ENCODE measurements around the gene SETD5. TPM values are rescaled to one million over a fixed set of nuclear protein-coding genes. Genes with fewer than 3 reads are reported as not detected.

SETD5 gene
- total RNA-seq, 1 experiment from 2014 or later = 18.4 TPM

DNA sequence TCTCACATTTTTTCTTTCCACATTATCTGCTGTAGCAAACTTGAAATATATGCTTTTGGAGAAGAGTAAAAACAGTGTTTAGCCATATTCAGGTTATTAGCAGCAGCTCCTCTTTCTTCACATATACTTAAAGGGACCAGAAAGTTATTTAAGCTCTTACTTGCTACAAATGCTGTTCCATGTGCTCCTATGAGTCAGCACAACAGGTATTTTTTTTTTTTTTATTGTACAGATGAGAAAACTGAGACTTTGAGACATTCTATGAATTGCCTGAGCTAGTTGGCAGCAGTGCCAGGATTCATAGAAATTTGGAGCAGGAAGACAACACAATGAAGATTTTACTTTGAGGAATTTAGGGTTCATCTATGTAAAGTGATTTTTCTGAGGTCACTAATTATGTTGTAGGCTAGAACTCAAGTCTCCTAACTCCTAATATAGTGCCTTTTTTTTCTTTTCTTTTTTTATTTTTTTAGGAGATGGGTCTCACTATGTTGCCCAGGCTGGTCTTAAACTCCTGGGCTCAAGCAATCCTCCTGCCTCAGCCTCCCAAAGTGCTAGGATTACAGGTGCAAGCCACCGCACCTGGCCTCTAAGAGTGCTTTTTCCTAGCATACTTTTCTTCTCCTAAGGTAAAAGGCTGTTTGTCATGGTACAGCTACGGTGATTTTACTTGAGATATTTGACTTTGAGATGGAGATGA lies 23.6 kb downstream of the SETD5 start:
- Histone ChIP-seq H3K4me3 (no peak overlapping the region), H3K36me3 (peaks cover 24% of the 10 kb centered on the region), H3K9me3 (no peaks in the 10 kb centered on the region), H3K27me3 (no peaks in the 10 kb centered on the region)
- DNase-seq = no peak

DNA sequence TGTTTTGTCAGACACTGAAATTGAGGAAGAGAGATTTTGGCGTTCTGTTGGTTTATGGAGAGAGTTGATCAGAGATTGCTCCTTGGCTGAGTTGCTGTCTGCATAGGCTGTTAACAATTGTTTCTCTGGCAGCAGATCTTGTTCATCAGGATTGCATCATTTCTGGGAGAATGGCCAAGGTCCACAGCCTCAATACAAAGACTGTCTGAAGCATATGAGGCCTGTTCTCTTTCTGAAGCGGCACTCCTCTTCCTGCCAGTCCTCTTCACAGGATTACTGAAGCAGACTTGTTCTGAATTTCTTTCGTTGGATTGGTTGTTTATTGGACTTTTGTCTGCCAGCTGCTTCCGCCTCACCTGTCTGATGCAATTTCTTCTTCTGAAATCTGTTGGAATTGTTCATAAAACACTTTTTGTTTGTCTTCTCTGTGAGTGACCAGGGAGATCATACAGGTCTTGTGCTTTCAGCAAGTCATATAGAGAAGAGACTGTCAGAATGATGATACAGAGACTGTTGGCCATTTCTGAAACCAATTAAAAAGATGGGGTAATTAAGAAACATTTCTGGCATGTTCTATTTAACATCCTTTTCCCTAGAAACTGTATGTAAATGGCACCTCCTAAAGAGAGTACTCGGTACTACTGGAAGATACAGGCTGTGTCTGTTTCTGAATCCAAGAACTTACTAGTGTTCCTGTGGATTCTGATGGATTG lies 25.5 kb downstream of the SETD5 start:
- H3K36me3 ChIP-seq = peaks cover 38% of the 10 kb centered on the region
- no peak overlapping the region for H3K4me3 ChIP-seq
- no peaks in the 10 kb centered on the region for H3K9me3 ChIP-seq
- peak; percentile 80 for DNase-seq
- H3K27me3 ChIP-seq = no peaks in the 10 kb centered on the region

- H3K36me3 ChIP-seq = peaks cover 78% of the 10 kb centered on the region
Observed at GRCh38 chr3:9428411-9428810, 31.0 kb downstream of the SETD5 start.

DNA sequence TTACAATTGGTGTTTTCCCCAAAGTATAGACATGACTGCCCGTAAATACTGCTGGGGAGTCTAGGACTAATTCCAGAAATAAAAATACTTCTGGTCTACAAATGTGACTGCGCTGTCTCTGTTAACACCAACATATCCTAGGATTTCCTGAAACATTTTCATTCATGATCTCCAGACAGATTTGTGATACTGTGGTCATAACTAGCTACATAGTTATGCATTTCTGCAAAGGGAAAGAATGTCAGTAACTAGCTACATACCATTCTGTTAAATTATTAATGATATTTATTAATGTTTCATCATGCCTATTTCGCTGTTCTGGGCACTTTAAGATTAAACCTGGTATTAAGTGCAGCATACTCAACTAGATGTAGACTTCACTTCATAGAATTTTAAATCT lies 33.3 kb downstream of the SETD5 start:
- Histone ChIP-seq H3K4me3 (no peak overlapping the region), H3K36me3 (peaks cover 90% of the 10 kb centered on the region), H3K27me3 (no peaks in the 10 kb centered on the region), H3K9me3 (no peaks in the 10 kb centered on the region)
- DNase-seq = no peak

More at GRCh38 chr3:9428411-9428810, 31.0 kb downstream of the SETD5 start:
- DNase-seq = no peak
- Histone ChIP-seq H3K27me3 (no peaks in the 10 kb centered on the region), H3K4me3 (no peak overlapping the region), H3K9me3 (no peaks in the 10 kb centered on the region)

DNA sequence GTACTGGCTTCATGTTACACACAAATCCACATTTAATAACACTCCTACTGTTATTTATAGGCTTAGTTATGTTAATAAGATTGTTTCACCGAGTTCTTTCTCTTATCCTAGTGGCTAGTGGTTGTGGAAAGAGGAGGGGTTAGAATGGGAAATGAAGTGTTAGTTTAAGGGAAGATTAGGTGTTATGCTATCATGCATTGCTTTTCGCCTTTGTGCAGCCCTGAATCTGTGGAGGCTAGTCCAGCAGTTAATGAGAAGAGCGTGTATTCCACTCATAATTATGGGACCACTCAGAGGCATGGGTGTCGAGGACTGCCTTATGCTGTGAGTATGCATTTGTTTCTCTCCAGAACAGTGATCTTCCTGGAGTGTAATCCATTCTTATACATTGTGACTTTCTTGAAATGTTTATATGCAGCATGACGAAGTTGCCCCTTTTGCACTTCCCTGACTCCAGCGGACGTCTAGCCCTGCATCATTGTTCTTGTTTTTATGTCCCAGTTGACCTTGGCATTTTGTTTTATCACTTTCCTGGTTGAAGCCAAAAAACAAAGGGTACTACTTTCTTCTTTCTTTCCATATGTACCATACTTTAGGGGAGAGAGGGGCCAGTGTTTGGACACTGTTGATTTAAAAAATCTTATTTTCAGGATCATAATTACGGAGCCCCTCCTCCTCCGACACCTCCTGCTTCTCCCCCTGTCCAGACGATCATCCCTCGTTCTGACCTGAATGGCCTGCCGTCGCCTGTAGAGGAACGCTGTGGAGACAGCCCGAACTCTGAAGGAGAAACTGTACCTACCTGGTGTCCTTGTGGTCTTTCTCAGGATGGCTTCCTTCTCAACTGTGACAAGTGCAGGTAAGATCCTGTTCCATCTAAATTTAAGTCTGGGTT lies 36.5 kb downstream of the SETD5 start:
- DNase-seq = no peak
- Histone ChIP-seq H3K36me3 (peaks cover 81% of the 10 kb centered on the region), H3K9me3 (no peaks in the 10 kb centered on the region), H3K27me3 (no peaks in the 10 kb centered on the region), H3K4me3 (no peak overlapping the region)

DNA sequence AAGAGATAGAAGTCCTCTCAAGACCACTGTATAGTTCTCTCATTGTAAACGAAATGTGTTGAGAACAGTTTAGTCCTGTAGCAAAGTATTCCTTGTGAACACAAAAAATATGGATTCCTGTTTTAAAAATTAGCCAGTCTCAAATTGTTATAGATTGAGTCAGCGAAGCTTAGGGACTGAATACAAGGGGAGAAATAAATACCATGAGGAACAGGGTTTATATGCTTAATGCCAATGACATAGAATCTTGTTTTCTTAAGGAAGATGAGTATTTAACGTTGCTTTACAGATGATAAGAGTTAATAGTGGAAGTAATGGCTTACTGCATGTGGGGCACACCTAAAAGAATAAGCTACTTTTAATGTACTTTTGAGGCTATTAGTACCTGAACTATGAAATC lies 37.9 kb downstream of the SETD5 start:
- no peaks in the 10 kb centered on the region for H3K9me3 ChIP-seq
- DNase-seq = no peak
- peaks cover 79% of the 10 kb centered on the region for H3K36me3 ChIP-seq
- H3K4me3 ChIP-seq = no peak overlapping the region
- no peaks in the 10 kb centered on the region for H3K27me3 ChIP-seq

- no peaks in the 10 kb centered on the region for H3K27me3 ChIP-seq
- H3K4me3 ChIP-seq = no peak overlapping the region
- no peak for DNase-seq
- peaks cover 78% of the 10 kb centered on the region for H3K36me3 ChIP-seq
- no peaks in the 10 kb centered on the region for H3K9me3 ChIP-seq
Observed at GRCh38 chr3:9439331-9439730, 41.9 kb downstream of the SETD5 start.

DNA sequence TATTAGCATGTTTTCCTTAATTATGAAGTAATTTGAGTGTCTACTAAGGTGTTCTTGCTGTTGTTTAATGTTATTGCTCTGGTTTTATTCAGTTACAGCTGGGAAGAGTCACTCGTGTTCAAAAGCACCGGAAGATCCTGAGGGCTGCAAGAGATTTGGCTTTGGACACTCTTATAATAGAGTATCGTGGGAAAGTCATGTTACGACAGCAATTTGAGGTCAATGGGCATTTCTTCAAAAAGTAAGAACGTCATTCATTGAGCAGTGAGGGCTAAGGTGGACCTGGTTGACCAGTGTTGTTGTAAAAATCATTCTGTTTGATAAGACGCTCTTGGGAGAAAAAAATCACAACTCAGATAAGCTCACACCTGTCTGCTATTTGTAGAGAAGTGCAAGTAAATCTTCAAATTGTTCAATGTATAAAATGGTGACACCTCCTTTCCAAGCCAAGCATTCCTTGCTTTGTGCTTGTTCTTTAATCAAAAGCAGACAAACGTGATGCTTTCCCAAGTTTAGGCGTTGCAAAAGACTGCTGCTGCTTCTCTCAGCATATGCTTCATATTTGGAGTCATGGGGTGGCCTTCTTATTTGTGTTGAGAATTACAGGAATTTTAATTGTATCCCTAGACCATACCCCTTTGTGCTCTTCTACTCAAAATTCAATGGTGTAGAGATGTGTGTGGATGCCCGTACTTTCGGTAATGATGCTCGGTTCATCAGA lies 44.2 kb downstream of the SETD5 start:
- Histone ChIP-seq H3K4me3 (no peak overlapping the region), H3K9me3 (no peaks in the 10 kb centered on the region), H3K27me3 (no peaks in the 10 kb centered on the region), H3K36me3 (peaks cover 62% of the 10 kb centered on the region)
- DNase-seq = no peak

DNA sequence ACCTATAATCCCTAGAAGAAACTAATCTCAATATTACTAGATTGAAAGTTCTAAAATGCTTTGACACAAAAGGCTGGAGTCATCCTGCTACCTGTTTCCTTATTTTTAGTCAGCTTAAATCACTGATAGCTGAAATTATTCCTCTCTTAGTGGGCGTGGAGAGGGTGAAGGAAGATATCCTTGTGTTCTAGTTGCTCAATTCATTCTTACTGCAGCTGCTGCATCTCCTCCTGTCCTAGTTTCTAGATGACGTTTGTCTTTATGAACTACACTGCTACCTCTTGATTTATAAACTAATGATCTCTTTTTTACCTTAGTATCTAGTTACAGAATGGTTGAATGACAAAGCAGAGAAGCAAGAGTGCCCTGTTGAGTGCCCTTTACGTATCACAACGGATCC lies 50.7 kb downstream of the SETD5 start:
- no peak for DNase-seq
- no peaks in the 10 kb centered on the region for H3K9me3 ChIP-seq
- no peaks in the 10 kb centered on the region for H3K27me3 ChIP-seq
- H3K36me3 ChIP-seq = peaks cover 74% of the 10 kb centered on the region
- no peak overlapping the region for H3K4me3 ChIP-seq

DNA sequence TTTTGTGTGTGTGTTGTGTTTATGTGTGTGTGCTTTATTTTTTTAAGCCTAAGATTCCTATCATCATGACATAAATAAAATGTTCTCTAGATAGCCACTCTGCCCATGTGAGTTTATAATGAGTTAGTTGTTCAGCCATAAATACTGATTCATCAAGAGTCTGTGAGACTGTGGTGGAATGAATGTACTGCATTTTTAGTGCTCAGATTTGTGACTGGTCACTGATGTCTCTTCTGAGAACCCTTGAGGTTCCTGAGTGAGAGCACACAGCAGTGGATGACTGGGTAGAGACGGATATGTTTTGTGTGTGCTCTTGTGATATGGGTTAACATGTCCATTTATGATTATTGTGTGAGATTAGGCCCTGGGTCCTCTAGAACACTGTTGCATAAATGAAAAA lies 51.2 kb downstream of the SETD5 start:
- no peak for DNase-seq

GRCh38 chr3:9450126-9450525 lies 52.7 kb downstream of the SETD5 start:
- Histone ChIP-seq H3K36me3 (peaks cover 75% of the 10 kb centered on the region), H3K9me3 (no peaks in the 10 kb centered on the region), H3K27me3 (no peaks in the 10 kb centered on the region), H3K4me3 (no peak overlapping the region)
- no peak for DNase-seq

More for the DNA sequence above, 51.2 kb downstream of the SETD5 start:
- Histone ChIP-seq H3K27me3 (no peaks in the 10 kb centered on the region), H3K4me3 (no peak overlapping the region), H3K9me3 (no peaks in the 10 kb centered on the region), H3K36me3 (peaks cover 74% of the 10 kb centered on the region)

DNA sequence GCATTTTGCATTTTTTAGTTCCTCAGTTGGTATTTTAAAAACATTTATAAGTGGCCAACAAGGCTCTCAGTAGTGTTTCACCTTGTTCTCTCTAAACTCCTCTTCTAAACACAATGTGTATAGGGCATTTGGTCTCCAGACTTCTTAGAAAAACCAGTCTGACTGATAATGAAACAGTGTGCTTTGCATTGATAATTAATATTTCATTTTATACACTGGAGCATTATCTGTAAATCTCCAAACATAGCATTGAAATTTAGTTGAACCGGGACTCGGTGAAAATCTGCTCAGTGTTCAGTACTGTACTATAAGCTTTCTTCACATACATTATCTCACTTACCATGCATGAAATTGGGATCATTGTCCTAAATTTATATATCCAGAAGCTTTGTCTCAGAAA lies 53.6 kb downstream of the SETD5 start:
- Histone ChIP-seq H3K27me3 (no peaks in the 10 kb centered on the region), H3K9me3 (no peaks in the 10 kb centered on the region), H3K4me3 (no peak overlapping the region), H3K36me3 (peaks cover 78% of the 10 kb centered on the region)
- DNase-seq = no peak

DNA sequence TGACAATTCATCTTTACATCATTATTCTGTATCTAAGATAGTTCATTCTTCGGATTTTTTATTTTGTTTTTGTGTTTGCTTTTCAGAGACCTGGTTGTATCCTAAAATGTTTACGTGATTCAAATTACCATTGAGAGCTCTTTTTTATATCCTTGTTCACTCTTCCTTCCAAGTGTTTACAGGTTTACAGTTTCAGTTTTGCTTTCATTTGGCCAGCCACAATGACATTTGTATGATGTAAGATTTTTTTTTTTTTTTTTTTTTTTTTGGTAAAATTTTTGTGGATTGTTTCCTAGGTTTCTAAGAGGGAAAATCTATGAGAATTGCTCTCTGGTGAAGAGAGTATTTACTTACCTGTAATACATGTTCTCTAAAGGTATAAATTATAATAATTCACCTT lies 55.0 kb downstream of the SETD5 start:
- no peak for DNase-seq
- Histone ChIP-seq H3K4me3 (no peak overlapping the region), H3K36me3 (peaks cover 68% of the 10 kb centered on the region), H3K9me3 (no peaks in the 10 kb centered on the region), H3K27me3 (no peaks in the 10 kb centered on the region)

- Histone ChIP-seq H3K4me3 (no peak overlapping the region), H3K36me3 (peaks cover 44% of the 10 kb centered on the region)
Observed at GRCh38 chr3:9455596-9456131, 58.2 kb downstream of the SETD5 start.

GRCh38 chr3:9467451-9467850 lies 70.0 kb downstream of the SETD5 start:
- Histone ChIP-seq H3K36me3 (peaks cover 84% of the 10 kb centered on the region), H3K27me3 (no peaks in the 10 kb centered on the region), H3K9me3 (no peaks in the 10 kb centered on the region), H3K4me3 (no peak overlapping the region)
- DNase-seq = no peak

More at GRCh38 chr3:9455596-9456131, 58.2 kb downstream of the SETD5 start:
- no peaks in the 10 kb centered on the region for H3K9me3 ChIP-seq
- no peaks in the 10 kb centered on the region for H3K27me3 ChIP-seq
- no peak for DNase-seq

DNA sequence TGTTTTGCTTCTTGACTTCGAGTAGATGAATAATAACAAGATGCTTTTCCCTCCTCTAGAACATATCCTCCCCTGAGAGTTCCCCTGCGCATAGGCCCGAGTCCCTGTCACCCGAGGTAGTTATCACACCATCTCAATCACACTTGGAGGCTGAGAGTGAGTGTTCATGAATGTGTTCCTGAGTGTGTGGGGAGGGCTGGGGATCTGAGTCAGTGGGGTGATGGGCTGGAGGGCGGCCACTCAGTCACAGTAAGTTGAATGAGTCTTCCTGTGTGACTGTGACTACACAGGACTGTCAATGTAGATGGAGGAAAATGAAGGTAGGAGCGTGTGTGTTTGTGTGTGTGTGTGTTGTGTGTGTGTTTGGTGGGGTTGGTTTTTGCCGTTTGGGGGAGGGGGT lies 71.0 kb downstream of the SETD5 start:
- no peaks in the 10 kb centered on the region for H3K27me3 ChIP-seq
- no peaks in the 10 kb centered on the region for H3K9me3 ChIP-seq
- no peak overlapping the region for H3K4me3 ChIP-seq
- peaks cover 86% of the 10 kb centered on the region for H3K36me3 ChIP-seq
- no peak for DNase-seq

All from MG63 (cell line).